GM12878 (cell line): ENCODE measurements around the gene FURIN.

Experiments used
- CREM ChIP-seq: IDR thresholded peaks from 2 replicates; pipeline ENCODE4 v1.6.1; 2014; ENCODE audit warnings: antibody characterized with exemption, low read depth
- NR2C2 ChIP-seq: IDR thresholded peaks from 2 replicates; pipeline ENCODE4 v1.6.1; 2011; ENCODE audit warnings: borderline replicate concordance, low read depth; ENCODE audit not compliant: control insufficient read depth, insufficient read length
- RAD21 ChIP-seq: IDR thresholded peaks from 2 replicates; pipeline ENCODE4 v1.6.1; 2011; ENCODE audit warnings: mild to moderate bottlenecking, low read depth, low read length, moderate library complexity; ENCODE audit not compliant: insufficient read depth
- ZNF384 ChIP-seq: IDR thresholded peaks from 2 replicates; pipeline ENCODE4 v1.6.1; 2012; ENCODE audit warnings: low read depth, mild to moderate bottlenecking, low read length, improper control_type of control experiment, borderline replicate concordance
- TF ChIP-seq, protein P1 (sequence below), 3 experiments: IDR thresholded peaks in 2 of 3; conservative IDR thresholded peaks in 1 of 3; 2 replicates each; pipeline ENCODE4 v1.5.1; 2011; ENCODE audit warnings: low read depth in 3 of 3, low read length in 3 of 3, mild to moderate bottlenecking in 3 of 3, control low read depth in 2 of 3, moderate library complexity in 2 of 3, inconsistent platforms in 1 of 3, mixed read lengths in 1 of 3; ENCODE audit not compliant: control insufficient read depth in 2 of 3, insufficient read depth in 1 of 3; ENCODE audit errors: extremely low read depth in 1 of 3
- TF ChIP-seq, protein P2 (sequence below): IDR thresholded peaks from 2 replicates; pipeline ENCODE4 v1.6.1; 2012; ENCODE audit warnings: mild to moderate bottlenecking, low read depth, low read length

GRCh38 chr15:90872486-90873184 lies 4.2 kb downstream of the FURIN start:
- no peak for TF ChIP-seq ZNF384
- TF ChIP-seq, protein P1, sequence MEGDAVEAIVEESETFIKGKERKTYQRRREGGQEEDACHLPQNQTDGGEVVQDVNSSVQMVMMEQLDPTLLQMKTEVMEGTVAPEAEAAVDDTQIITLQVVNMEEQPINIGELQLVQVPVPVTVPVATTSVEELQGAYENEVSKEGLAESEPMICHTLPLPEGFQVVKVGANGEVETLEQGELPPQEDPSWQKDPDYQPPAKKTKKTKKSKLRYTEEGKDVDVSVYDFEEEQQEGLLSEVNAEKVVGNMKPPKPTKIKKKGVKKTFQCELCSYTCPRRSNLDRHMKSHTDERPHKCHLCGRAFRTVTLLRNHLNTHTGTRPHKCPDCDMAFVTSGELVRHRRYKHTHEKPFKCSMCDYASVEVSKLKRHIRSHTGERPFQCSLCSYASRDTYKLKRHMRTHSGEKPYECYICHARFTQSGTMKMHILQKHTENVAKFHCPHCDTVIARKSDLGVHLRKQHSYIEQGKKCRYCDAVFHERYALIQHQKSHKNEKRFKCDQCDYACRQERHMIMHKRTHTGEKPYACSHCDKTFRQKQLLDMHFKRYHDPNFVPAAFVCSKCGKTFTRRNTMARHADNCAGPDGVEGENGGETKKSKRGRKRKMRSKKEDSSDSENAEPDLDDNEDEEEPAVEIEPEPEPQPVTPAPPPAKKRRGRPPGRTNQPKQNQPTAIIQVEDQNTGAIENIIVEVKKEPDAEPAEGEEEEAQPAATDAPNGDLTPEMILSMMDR (IDR thresholded peaks at IDR 0.05 in 2 of 3, conservative IDR thresholded peaks at IDR 0.05 in 1 of 3; ENCODE audit: control insufficient read depth in 2 of 3, extremely low read depth in 1 of 3, insufficient read depth in 1 of 3, low read depth in 3 of 3, low read length in 3 of 3): no peak
- TF ChIP-seq, protein P2, sequence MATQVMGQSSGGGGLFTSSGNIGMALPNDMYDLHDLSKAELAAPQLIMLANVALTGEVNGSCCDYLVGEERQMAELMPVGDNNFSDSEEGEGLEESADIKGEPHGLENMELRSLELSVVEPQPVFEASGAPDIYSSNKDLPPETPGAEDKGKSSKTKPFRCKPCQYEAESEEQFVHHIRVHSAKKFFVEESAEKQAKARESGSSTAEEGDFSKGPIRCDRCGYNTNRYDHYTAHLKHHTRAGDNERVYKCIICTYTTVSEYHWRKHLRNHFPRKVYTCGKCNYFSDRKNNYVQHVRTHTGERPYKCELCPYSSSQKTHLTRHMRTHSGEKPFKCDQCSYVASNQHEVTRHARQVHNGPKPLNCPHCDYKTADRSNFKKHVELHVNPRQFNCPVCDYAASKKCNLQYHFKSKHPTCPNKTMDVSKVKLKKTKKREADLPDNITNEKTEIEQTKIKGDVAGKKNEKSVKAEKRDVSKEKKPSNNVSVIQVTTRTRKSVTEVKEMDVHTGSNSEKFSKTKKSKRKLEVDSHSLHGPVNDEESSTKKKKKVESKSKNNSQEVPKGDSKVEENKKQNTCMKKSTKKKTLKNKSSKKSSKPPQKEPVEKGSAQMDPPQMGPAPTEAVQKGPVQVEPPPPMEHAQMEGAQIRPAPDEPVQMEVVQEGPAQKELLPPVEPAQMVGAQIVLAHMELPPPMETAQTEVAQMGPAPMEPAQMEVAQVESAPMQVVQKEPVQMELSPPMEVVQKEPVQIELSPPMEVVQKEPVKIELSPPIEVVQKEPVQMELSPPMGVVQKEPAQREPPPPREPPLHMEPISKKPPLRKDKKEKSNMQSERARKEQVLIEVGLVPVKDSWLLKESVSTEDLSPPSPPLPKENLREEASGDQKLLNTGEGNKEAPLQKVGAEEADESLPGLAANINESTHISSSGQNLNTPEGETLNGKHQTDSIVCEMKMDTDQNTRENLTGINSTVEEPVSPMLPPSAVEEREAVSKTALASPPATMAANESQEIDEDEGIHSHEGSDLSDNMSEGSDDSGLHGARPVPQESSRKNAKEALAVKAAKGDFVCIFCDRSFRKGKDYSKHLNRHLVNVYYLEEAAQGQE: no peak
- no peak for TF ChIP-seq NR2C2
- no peak for TF ChIP-seq RAD21
- TF ChIP-seq CREM: no peak; the same call in 1 of the 2 replicates
